ENCODE results near the gene CIAO2B.
A peak's percentile ranks its signal among the peaks of the same experiment; 100 is the strongest.
"Not testable (repeated sequence)": the region's sequence is repeated elsewhere in the genome, so short reads cannot be mapped to it uniquely, and the experiment has no call there.

CIAO2B gene

DNA sequence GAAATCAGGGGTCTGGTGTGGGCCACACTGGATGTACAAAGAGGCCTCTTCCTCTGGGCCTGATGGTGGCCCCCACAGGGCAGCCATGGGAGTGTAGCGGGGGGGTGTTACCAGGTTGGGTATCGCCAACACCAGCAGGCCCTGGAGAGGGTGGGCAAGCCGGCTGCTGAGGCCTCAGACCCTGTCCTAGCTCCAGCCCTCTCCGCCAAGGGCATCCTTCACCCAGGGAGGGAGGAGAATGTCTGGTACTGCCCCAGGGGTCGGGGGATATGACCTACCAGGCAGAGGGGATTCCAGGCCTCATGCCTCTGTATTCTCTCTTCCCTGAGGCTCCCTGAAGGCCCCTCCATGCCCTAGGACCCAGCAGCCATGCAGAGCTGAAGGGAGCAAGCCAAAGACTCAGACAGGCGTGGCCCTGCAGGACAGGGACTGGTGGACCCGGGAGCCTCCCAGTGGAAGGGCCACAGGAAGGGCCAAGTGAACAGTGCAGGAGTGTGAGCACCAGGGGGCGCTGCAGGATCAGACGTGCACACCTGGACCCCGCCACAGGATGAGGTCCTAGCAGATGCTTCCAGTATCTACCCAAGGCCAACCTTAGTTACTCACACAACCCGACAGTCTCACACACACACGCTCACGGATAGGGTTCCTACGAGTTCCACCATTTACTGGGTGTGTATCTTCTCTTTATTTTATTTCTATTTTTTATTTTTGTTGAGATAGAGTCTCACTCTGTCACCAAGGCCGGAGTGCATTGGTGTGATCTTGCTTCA is 43.3 kb upstream of the CIAO2B start:
- TF ChIP-seq EZH2phosphoT487 (IDR thresholded peaks at IDR 0.05; ENCODE audit: borderline replicate concordance): no peak
- TF ChIP-seq, protein P1, sequence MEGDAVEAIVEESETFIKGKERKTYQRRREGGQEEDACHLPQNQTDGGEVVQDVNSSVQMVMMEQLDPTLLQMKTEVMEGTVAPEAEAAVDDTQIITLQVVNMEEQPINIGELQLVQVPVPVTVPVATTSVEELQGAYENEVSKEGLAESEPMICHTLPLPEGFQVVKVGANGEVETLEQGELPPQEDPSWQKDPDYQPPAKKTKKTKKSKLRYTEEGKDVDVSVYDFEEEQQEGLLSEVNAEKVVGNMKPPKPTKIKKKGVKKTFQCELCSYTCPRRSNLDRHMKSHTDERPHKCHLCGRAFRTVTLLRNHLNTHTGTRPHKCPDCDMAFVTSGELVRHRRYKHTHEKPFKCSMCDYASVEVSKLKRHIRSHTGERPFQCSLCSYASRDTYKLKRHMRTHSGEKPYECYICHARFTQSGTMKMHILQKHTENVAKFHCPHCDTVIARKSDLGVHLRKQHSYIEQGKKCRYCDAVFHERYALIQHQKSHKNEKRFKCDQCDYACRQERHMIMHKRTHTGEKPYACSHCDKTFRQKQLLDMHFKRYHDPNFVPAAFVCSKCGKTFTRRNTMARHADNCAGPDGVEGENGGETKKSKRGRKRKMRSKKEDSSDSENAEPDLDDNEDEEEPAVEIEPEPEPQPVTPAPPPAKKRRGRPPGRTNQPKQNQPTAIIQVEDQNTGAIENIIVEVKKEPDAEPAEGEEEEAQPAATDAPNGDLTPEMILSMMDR (conservative IDR thresholded peaks at IDR 0.05; ENCODE audit: low read length): peak; percentile 91
- H3K79me2 ChIP-seq (ENCODE audit: insufficient read depth, low read length): no peaks in the 10 kb centered on the region
- no peaks in the 10 kb centered on the region for H3K9me3 ChIP-seq (ENCODE audit: insufficient read depth, low read depth, low read length)
- H2AFZ ChIP-seq (ENCODE audit: low read length): no peak overlapping the region
- H3K36me3 ChIP-seq (ENCODE audit: insufficient read depth, low read length): no peaks in the 10 kb centered on the region
- no peaks in the 10 kb centered on the region for H3K27me3 ChIP-seq (ENCODE audit: insufficient read depth, low read length, poor library complexity, severe bottlenecking)
- H3K4me2 ChIP-seq (ENCODE audit: low read depth, low read length, poor library complexity, severe bottlenecking): no peak overlapping the region
- H3K9me2 ChIP-seq (replicated peaks; ENCODE audit: low read depth, low read length): no peaks in the 10 kb centered on the region
- no peak overlapping the region for H3K9ac ChIP-seq (ENCODE audit: low read depth, low read length, poor library complexity, severe bottlenecking)
- no peaks in the 10 kb centered on the region for H3F3A ChIP-seq (ENCODE audit: low read depth)
- peaks cover 5% of the 10 kb centered on the region for H3K4me1 ChIP-seq (ENCODE audit: insufficient read depth, low read length, poor library complexity, severe bottlenecking)
- no peak overlapping the region for H3K4me3 ChIP-seq (ENCODE audit: low read length, poor library complexity, severe bottlenecking)
- no peaks in the 10 kb centered on the region for H4K20me1 ChIP-seq (ENCODE audit: insufficient read depth, low read length, poor library complexity, severe bottlenecking)

DNA sequence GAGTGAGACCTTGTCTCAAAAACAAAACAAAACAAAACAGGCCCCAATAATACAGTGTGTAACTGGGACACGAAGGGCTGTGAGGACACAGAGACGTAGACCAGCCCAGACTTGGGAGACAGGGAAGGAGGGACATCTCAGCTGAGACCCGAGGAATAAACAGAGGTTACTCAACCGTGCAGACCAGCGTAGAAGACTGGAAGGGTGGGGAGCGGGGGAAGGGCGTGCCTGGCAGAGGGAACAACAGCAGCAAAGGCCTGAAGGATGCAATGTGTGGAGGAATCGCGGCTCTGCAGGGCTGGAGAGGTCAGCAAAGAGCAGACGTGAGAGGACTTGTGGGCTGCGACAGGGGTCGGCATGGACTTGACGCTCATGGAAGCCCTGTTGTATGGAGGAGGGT is 42.5 kb upstream of the CIAO2B start:
- Histone ChIP-seq H3K4me3 (ENCODE audit: low read length, poor library complexity, severe bottlenecking) (no peak overlapping the region), H3K27me3 (ENCODE audit: insufficient read depth, low read length, poor library complexity, severe bottlenecking) (no peaks in the 10 kb centered on the region), H2AFZ (ENCODE audit: low read length) (no peak overlapping the region), H3K9ac (ENCODE audit: low read depth, low read length, poor library complexity, severe bottlenecking) (no peak overlapping the region), H3K9me3 (ENCODE audit: insufficient read depth, low read depth, low read length) (no peaks in the 10 kb centered on the region), H3K79me2 (ENCODE audit: insufficient read depth, low read length) (no peaks in the 10 kb centered on the region), H3F3A (ENCODE audit: low read depth) (no peaks in the 10 kb centered on the region), H3K4me2 (ENCODE audit: low read depth, low read length, poor library complexity, severe bottlenecking) (no peak overlapping the region), H3K4me1 (ENCODE audit: insufficient read depth, low read length, poor library complexity, severe bottlenecking) (peaks cover 5% of the 10 kb centered on the region), H3K9me2 (replicated peaks; ENCODE audit: low read depth, low read length) (no peaks in the 10 kb centered on the region), H3K36me3 (ENCODE audit: insufficient read depth, low read length) (no peaks in the 10 kb centered on the region), H4K20me1 (ENCODE audit: insufficient read depth, low read length, poor library complexity, severe bottlenecking) (no peaks in the 10 kb centered on the region)
- no peak for TF ChIP-seq EZH2phosphoT487 (IDR thresholded peaks at IDR 0.05; ENCODE audit: borderline replicate concordance)
- TF ChIP-seq, protein P1 (conservative IDR thresholded peaks at IDR 0.05; ENCODE audit: low read length): no peak

DNA sequence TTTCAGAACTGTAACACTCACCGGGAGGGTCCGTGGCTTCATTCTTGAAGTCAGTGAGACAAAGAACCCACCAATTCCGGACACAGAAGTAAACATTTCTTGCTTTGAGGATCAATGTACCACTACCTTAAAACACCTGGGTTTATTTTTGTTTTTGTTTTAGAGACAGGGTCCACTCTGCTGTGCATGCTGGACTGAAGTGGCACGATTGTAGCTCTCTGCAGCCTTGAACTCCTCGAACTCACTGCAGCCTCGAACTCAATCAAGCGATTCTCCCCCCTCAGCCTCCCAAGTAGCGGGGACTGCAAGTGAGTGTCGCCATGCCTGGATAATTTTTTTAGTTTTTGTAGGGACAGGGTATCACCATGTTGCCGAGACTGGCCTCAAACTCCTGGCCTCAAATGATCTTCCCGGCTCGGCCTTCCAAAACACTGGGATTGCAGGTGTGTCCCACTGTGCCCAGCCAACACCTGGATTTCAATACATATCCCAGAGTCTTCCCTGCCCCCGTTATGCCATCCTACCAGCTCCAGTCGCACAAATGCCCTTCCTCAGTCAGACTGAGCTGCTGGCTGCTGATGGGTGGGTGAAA is 41.2 kb upstream of the CIAO2B start:
- Histone ChIP-seq H2AFZ (ENCODE audit: low read length) (no peak overlapping the region), H4K20me1 (ENCODE audit: insufficient read depth, low read length, poor library complexity, severe bottlenecking) (no peaks in the 10 kb centered on the region), H3K9me3 (ENCODE audit: insufficient read depth, low read depth, low read length) (no peaks in the 10 kb centered on the region), H3K4me3 (ENCODE audit: low read length, poor library complexity, severe bottlenecking) (no peak overlapping the region), H3K36me3 (ENCODE audit: insufficient read depth, low read length) (no peaks in the 10 kb centered on the region), H3F3A (ENCODE audit: low read depth) (no peaks in the 10 kb centered on the region), H3K4me2 (ENCODE audit: low read depth, low read length, poor library complexity, severe bottlenecking) (no peak overlapping the region), H3K4me1 (ENCODE audit: insufficient read depth, low read length, poor library complexity, severe bottlenecking) (peaks cover 5% of the 10 kb centered on the region), H3K27me3 (ENCODE audit: insufficient read depth, low read length, poor library complexity, severe bottlenecking) (no peaks in the 10 kb centered on the region), H3K9ac (ENCODE audit: low read depth, low read length, poor library complexity, severe bottlenecking) (no peak overlapping the region), H3K79me2 (ENCODE audit: insufficient read depth, low read length) (no peaks in the 10 kb centered on the region), H3K9me2 (replicated peaks; ENCODE audit: low read depth, low read length) (no peaks in the 10 kb centered on the region)
- no peak for TF ChIP-seq EZH2phosphoT487 (IDR thresholded peaks at IDR 0.05; ENCODE audit: borderline replicate concordance)
- TF ChIP-seq, protein P1 (conservative IDR thresholded peaks at IDR 0.05; ENCODE audit: low read length): no peak

DNA sequence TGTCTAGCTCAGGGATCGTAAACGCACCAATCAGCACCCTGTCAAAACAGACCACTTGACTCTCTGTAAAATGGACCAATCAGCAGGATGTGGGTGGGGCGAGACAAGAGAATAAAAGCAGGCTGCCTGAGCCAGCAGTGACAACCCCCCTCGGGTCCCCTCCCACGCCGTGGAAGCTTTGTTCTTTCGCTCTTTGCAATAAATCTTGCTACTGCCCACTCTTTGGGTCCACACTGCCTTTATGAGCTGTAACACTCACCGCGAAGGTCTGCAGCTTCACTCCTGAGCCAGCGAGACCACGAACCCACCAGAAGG is 40.7 kb upstream of the CIAO2B start:
- H2AFZ ChIP-seq (ENCODE audit: low read length); H3K27me3 ChIP-seq (ENCODE audit: insufficient read depth, low read length, poor library complexity, severe bottlenecking); H3K4me1 ChIP-seq (ENCODE audit: insufficient read depth, low read length, poor library complexity, severe bottlenecking); H3F3A ChIP-seq (ENCODE audit: low read depth); H3K36me3 ChIP-seq (ENCODE audit: insufficient read depth, low read length); H3K9me3 ChIP-seq (ENCODE audit: insufficient read depth, low read depth, low read length); H3K9me2 ChIP-seq (replicated peaks; ENCODE audit: low read depth, low read length); H3K9ac ChIP-seq (ENCODE audit: low read depth, low read length, poor library complexity, severe bottlenecking); H3K4me3 ChIP-seq (ENCODE audit: low read length, poor library complexity, severe bottlenecking); H3K79me2 ChIP-seq (ENCODE audit: insufficient read depth, low read length); H3K4me2 ChIP-seq (ENCODE audit: low read depth, low read length, poor library complexity, severe bottlenecking); H4K20me1 ChIP-seq (ENCODE audit: insufficient read depth, low read length, poor library complexity, severe bottlenecking): not testable (repeated sequence)

DNA sequence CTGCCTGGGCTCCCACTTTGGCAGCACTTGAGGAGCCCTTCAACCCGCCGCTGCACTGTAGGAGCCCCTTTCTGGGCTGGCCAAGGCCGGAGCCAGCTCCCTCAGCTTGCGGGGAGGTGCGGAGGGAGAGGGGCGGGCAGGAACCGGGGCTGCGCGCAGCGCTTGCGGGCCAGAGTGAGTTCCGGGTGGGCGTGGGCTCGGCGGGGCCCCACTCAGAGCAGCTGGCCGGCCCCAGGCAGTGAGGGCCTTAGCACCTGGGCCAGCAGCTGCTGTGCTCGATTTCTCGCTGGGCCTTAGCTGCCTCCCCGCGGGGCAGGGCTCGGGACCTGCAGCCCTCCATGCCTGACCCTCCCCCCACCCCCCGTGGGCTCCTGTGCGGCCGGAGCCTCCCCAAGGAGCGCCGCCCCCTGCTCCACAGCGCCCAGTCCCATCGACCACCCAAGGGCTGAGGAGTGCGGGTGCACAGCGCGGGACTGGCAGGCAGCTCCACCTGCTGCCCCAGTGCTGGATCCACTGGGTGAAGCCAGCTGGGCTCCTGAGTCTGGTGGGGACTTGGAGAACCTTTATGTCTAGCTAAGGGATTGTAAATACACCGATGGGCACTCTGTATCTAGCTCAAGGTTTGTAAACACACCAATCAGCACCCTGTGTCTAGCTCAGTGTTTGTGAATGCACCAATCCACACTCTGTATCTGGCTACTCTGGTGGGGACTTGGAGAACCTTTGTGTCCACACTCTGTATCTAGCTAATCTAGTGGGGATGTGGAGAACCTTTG is 40.1 kb upstream of the CIAO2B start:
- not testable (repeated sequence) for H3K79me2 ChIP-seq (ENCODE audit: insufficient read depth, low read length); H3K9ac ChIP-seq (ENCODE audit: low read depth, low read length, poor library complexity, severe bottlenecking); H4K20me1 ChIP-seq (ENCODE audit: insufficient read depth, low read length, poor library complexity, severe bottlenecking); H3K36me3 ChIP-seq (ENCODE audit: insufficient read depth, low read length); H3K4me1 ChIP-seq (ENCODE audit: insufficient read depth, low read length, poor library complexity, severe bottlenecking); H3K27me3 ChIP-seq (ENCODE audit: insufficient read depth, low read length, poor library complexity, severe bottlenecking); H3K4me3 ChIP-seq (ENCODE audit: low read length, poor library complexity, severe bottlenecking); H3K4me2 ChIP-seq (ENCODE audit: low read depth, low read length, poor library complexity, severe bottlenecking); H3F3A ChIP-seq (ENCODE audit: low read depth); H3K9me2 ChIP-seq (replicated peaks; ENCODE audit: low read depth, low read length); H2AFZ ChIP-seq (ENCODE audit: low read length); H3K9me3 ChIP-seq (ENCODE audit: insufficient read depth, low read depth, low read length)
